IPS DF 4.7 (cell line): ENCODE results near the gene RNASET2.
A peak's percentile ranks its signal among the peaks of the same experiment; 100 is the strongest.
"Not testable (repeated sequence)": the region's sequence is repeated elsewhere in the genome, so short reads cannot be mapped to it uniquely, and the experiment has no call there.

Experiments used
- DNase-seq: peaks from one replicate; pipeline ENCODE4 v3.0.0-alpha.2; 2013; ENCODE audit warnings: low spot score; ENCODE audit errors: extremely low read depth

RNASET2 gene

GRCh38 chr6:166927935-166928643 lies 28.3 kb downstream of the RNASET2 start:
- DNase-seq = no peak

GRCh38 chr6:166927240-166927934 lies 29.0 kb downstream of the RNASET2 start:
- DNase-seq = no peak

- no peak for DNase-seq
These were observed 29.6 kb downstream of the RNASET2 start for GRCh38 chr6:166926748-166927147.

GRCh38 chr6:166925141-166925996 lies 31.0 kb downstream of the RNASET2 start:
- no peak for DNase-seq

GRCh38 chr6:166924531-166924930 lies 31.8 kb downstream of the RNASET2 start:
- DNase-seq = no peak

- no peak for DNase-seq
These were observed 33.4 kb downstream of the RNASET2 start for GRCh38 chr6:166922937-166923336.

GRCh38 chr6:166921570-166921969 lies 34.8 kb downstream of the RNASET2 start:
- DNase-seq = no peak

GRCh38 chr6:166916824-166917223 lies 39.5 kb downstream of the RNASET2 start:
- no peak for DNase-seq

- DNase-seq = not testable (repeated sequence)
These were observed 40.9 kb downstream of the RNASET2 start for GRCh38 chr6:166915484-166915883.

- not testable (repeated sequence) for DNase-seq
These were observed 41.4 kb downstream of the RNASET2 start for GRCh38 chr6:166914952-166915351.

- DNase-seq = no peak
These were observed 45.1 kb downstream of the RNASET2 start for GRCh38 chr6:166911248-166911677.

- DNase-seq = no peak
These were observed 45.7 kb downstream of the RNASET2 start for GRCh38 chr6:166910601-166911000.

GRCh38 chr6:166908811-166909210 lies 47.5 kb downstream of the RNASET2 start:
- DNase-seq = no peak

GRCh38 chr6:166907871-166908806 lies 48.2 kb downstream of the RNASET2 start:
- DNase-seq = no peak

- no peak for DNase-seq
These were observed 48.9 kb downstream of the RNASET2 start for GRCh38 chr6:166907373-166907841.

- DNase-seq = no peak
These were observed 49.8 kb downstream of the RNASET2 start for GRCh38 chr6:166906376-166907044.

GRCh38 chr6:166905505-166906134 lies 50.7 kb downstream of the RNASET2 start:
- no peak for DNase-seq

- DNase-seq = no peak
These were observed 51.3 kb downstream of the RNASET2 start for GRCh38 chr6:166905013-166905412.

- DNase-seq = peak; percentile 1
These were observed 52.1 kb downstream of the RNASET2 start for GRCh38 chr6:166904101-166904746.
